Uterus (tissue), 2 donors: ENCODE data around the gene KANSL1.

ENCODE experiments used
- POLR2A ChIP-seq, 2 donors: fragments of 450-650 bp; IDR thresholded peaks; one replicate each; pipeline ENCODE4 v1.6.1; 2016; ENCODE audit warnings: antibody characterized with exemption in 2 of 2, mild to moderate bottlenecking in 1 of 2, moderate library complexity in 1 of 2
- TF ChIP-seq, protein P1 (sequence below), 4 experiments: fragments of 200-600 bp in 2 of 4; fragments of 450-650 bp in 2 of 4; sonication (generic) in 2 of 4; IDR thresholded peaks; one replicate each; pipeline ENCODE4 v1.5.1; 2016 to 2019; ENCODE audit warnings: antibody characterized with exemption in 4 of 4, mild to moderate bottlenecking in 2 of 4, moderate library complexity in 1 of 4

DNA sequence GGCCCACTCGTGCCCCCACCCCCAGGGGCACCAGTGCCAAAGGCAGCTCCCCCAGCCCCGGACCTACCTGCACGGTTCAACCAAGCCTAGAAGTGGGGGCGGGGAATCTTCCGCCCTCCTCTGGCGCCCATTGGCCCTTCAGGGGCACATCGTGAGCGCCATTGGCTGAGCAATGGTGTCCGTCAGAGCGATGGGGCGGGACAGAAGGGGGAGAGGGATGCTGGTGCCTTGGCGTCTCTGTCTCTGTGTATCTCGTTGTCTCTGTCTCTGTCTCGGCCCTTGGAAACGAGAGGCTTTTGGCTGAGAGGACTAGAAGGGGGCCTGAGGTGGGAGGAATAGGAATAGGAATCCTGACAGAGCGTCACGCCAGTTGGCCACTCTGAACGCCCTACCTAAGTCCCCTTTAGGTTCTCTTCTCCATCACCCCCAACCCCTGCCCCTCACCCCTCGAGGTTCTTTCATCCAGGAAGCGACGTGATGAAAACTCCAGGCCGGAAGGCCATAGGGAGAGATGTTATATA is 32.1 kb upstream of the KANSL1 start:
- TF ChIP-seq, protein P1, sequence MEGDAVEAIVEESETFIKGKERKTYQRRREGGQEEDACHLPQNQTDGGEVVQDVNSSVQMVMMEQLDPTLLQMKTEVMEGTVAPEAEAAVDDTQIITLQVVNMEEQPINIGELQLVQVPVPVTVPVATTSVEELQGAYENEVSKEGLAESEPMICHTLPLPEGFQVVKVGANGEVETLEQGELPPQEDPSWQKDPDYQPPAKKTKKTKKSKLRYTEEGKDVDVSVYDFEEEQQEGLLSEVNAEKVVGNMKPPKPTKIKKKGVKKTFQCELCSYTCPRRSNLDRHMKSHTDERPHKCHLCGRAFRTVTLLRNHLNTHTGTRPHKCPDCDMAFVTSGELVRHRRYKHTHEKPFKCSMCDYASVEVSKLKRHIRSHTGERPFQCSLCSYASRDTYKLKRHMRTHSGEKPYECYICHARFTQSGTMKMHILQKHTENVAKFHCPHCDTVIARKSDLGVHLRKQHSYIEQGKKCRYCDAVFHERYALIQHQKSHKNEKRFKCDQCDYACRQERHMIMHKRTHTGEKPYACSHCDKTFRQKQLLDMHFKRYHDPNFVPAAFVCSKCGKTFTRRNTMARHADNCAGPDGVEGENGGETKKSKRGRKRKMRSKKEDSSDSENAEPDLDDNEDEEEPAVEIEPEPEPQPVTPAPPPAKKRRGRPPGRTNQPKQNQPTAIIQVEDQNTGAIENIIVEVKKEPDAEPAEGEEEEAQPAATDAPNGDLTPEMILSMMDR (IDR thresholded peaks at IDR 0.05): peak in 1 of 4 experiments; percentile 8
- TF ChIP-seq POLR2A (IDR thresholded peaks at IDR 0.05): peak in 1 of 2 donors; percentile 25
